ENCODE data around the gene COTL1. TPM values are rescaled to one million over a fixed set of nuclear protein-coding genes. Genes with fewer than 3 reads are reported as not detected.
A peak's percentile ranks its signal among the peaks of the same experiment; 100 is the strongest.

COTL1 gene
- total RNA-seq, 1 donor from 2014 or later, result 11.0 TPM

- Histone ChIP-seq H3K27ac (ENCODE audit: low read depth, low read length) (peak overlapping the region; percentile 40), H3K36me3 (ENCODE audit: control insufficient read depth in 3 of 3, insufficient read depth in 3 of 3, low read length in 3 of 3) (no peaks in the 10 kb centered on the region)
These were observed 68.7 kb downstream of the COTL1 start for GRCh38 chr16:84548971-84549844.

GRCh38 chr16:84548508-84548907, 69.4 kb downstream of the COTL1 start:
- peak overlapping the region; percentile 40 for H3K27ac ChIP-seq (ENCODE audit: low read depth, low read length)

More at GRCh38 chr16:84548971-84549844, 68.7 kb downstream of the COTL1 start:
- peaks cover 9 to 12% (median 10%) of the 10 kb centered on the region in 3 donors for H3K4me1 ChIP-seq (ENCODE audit: control insufficient read depth in 3 of 3, insufficient read depth in 3 of 3, low read length in 3 of 3)
- no peak overlapping the region for H3K4me3 ChIP-seq (ENCODE audit: low read length in 3 of 3)
- H3K9ac ChIP-seq (ENCODE audit: low read depth in 1 of 3, low read length in 3 of 3), result peak overlapping the region in 1 of 3 donors; percentile 16
- no peaks in the 10 kb centered on the region for H3K9me3 ChIP-seq (ENCODE audit: control insufficient read depth in 3 of 3, low read length in 3 of 3)
- peaks cover 2 to 23% (median 8%) of the 10 kb centered on the region in 3 donors for H3K27me3 ChIP-seq (ENCODE audit: control insufficient read depth in 3 of 3, insufficient read depth in 3 of 3, low read length in 3 of 3)

GRCh38 chr16:84547546-84548061, 70.3 kb downstream of the COTL1 start:
- Histone ChIP-seq H3K9ac (ENCODE audit: low read depth in 1 of 3, low read length in 3 of 3) (no peak overlapping the region), H3K4me3 (ENCODE audit: low read length in 3 of 3) (no peak overlapping the region), H3K9me3 (ENCODE audit: control insufficient read depth in 3 of 3, low read length in 3 of 3) (no peaks in the 10 kb centered on the region), H3K27me3 (ENCODE audit: control insufficient read depth in 3 of 3, insufficient read depth in 3 of 3, low read length in 3 of 3) (peaks cover 2 to 14% (median 4%) of the 10 kb centered on the region in 3 donors), H3K36me3 (ENCODE audit: control insufficient read depth in 3 of 3, insufficient read depth in 3 of 3, low read length in 3 of 3) (no peaks in the 10 kb centered on the region), H3K4me1 (ENCODE audit: control insufficient read depth in 3 of 3, insufficient read depth in 3 of 3, low read length in 3 of 3) (peaks cover 9 to 14% (median 12%) of the 10 kb centered on the region in 3 donors), H3K27ac (ENCODE audit: low read depth, low read length) (no peak overlapping the region)

More at GRCh38 chr16:84548508-84548907, 69.4 kb downstream of the COTL1 start:
- Histone ChIP-seq H3K4me3 (ENCODE audit: low read length in 3 of 3) (no peak overlapping the region), H3K4me1 (ENCODE audit: control insufficient read depth in 3 of 3, insufficient read depth in 3 of 3, low read length in 3 of 3) (peaks cover 9 to 14% (median 12%) of the 10 kb centered on the region in 3 donors), H3K9me3 (ENCODE audit: control insufficient read depth in 3 of 3, low read length in 3 of 3) (no peaks in the 10 kb centered on the region), H3K27me3 (ENCODE audit: control insufficient read depth in 3 of 3, insufficient read depth in 3 of 3, low read length in 3 of 3) (peaks cover 2 to 17% (median 4%) of the 10 kb centered on the region in 3 donors), H3K36me3 (ENCODE audit: control insufficient read depth in 3 of 3, insufficient read depth in 3 of 3, low read length in 3 of 3) (no peaks in the 10 kb centered on the region), H3K9ac (ENCODE audit: low read depth in 1 of 3, low read length in 3 of 3) (no peak overlapping the region)

- Histone ChIP-seq H3K27me3 (ENCODE audit: control insufficient read depth in 3 of 3, insufficient read depth in 3 of 3, low read length in 3 of 3) (peaks cover 2 to 14% (median 4%) of the 10 kb centered on the region in 3 donors), H3K4me3 (ENCODE audit: low read length in 3 of 3) (no peak overlapping the region), H3K9me3 (ENCODE audit: control insufficient read depth in 3 of 3, low read length in 3 of 3) (no peaks in the 10 kb centered on the region), H3K4me1 (ENCODE audit: control insufficient read depth in 3 of 3, insufficient read depth in 3 of 3, low read length in 3 of 3) (peaks cover 9 to 14% (median 12%) of the 10 kb centered on the region in 3 donors), H3K27ac (ENCODE audit: low read depth, low read length) (no peak overlapping the region), H3K9ac (ENCODE audit: low read depth in 1 of 3, low read length in 3 of 3) (no peak overlapping the region), H3K36me3 (ENCODE audit: control insufficient read depth in 3 of 3, insufficient read depth in 3 of 3, low read length in 3 of 3) (no peaks in the 10 kb centered on the region)
These were observed 71.0 kb downstream of the COTL1 start for GRCh38 chr16:84546669-84547545.

GRCh38 chr16:84545114-84545737, 72.7 kb downstream of the COTL1 start:
- Histone ChIP-seq H3K4me3 (ENCODE audit: low read length in 3 of 3) (peak overlapping the region in 1 of 3 donors; percentile 45), H3K9me3 (ENCODE audit: control insufficient read depth in 3 of 3, low read length in 3 of 3) (no peaks in the 10 kb centered on the region), H3K36me3 (ENCODE audit: control insufficient read depth in 3 of 3, insufficient read depth in 3 of 3, low read length in 3 of 3) (no peaks in the 10 kb centered on the region), H3K9ac (ENCODE audit: low read depth in 1 of 3, low read length in 3 of 3) (peak overlapping the region in 1 of 3 donors; percentile 69), H3K27me3 (ENCODE audit: control insufficient read depth in 3 of 3, insufficient read depth in 3 of 3, low read length in 3 of 3) (peaks cover 2 to 14% (median 4%) of the 10 kb centered on the region in 3 donors), H3K27ac (ENCODE audit: low read depth, low read length) (no peak overlapping the region), H3K4me1 (ENCODE audit: control insufficient read depth in 3 of 3, insufficient read depth in 3 of 3, low read length in 3 of 3) (peaks cover 9 to 14% (median 12%) of the 10 kb centered on the region in 3 donors)

- no peaks in the 10 kb centered on the region for H3K9me3 ChIP-seq (ENCODE audit: control insufficient read depth in 3 of 3, low read length in 3 of 3)
- peak overlapping the region in 1 of 3 donors; percentile 45 for H3K4me3 ChIP-seq (ENCODE audit: low read length in 3 of 3)
These were observed 73.7 kb downstream of the COTL1 start for GRCh38 chr16:84544031-84544773.

GRCh38 chr16:84543253-84543652, 74.6 kb downstream of the COTL1 start:
- Histone ChIP-seq H3K9ac (ENCODE audit: low read depth in 1 of 3, low read length in 3 of 3) (no peak overlapping the region), H3K27ac (ENCODE audit: low read depth, low read length) (no peak overlapping the region), H3K4me3 (ENCODE audit: low read length in 3 of 3) (no peak overlapping the region), H3K9me3 (ENCODE audit: control insufficient read depth in 3 of 3, low read length in 3 of 3) (no peaks in the 10 kb centered on the region), H3K27me3 (ENCODE audit: control insufficient read depth in 3 of 3, insufficient read depth in 3 of 3, low read length in 3 of 3) (peaks cover 2 to 14% (median 4%) of the 10 kb centered on the region in 3 donors), H3K36me3 (ENCODE audit: control insufficient read depth in 3 of 3, insufficient read depth in 3 of 3, low read length in 3 of 3) (no peaks in the 10 kb centered on the region), H3K4me1 (ENCODE audit: control insufficient read depth in 3 of 3, insufficient read depth in 3 of 3, low read length in 3 of 3) (peaks cover 9 to 14% (median 12%) of the 10 kb centered on the region in 3 donors)

More at GRCh38 chr16:84544031-84544773, 73.7 kb downstream of the COTL1 start:
- no peaks in the 10 kb centered on the region for H3K36me3 ChIP-seq (ENCODE audit: control insufficient read depth in 3 of 3, insufficient read depth in 3 of 3, low read length in 3 of 3)
- H3K27ac ChIP-seq (ENCODE audit: low read depth, low read length), result no peak overlapping the region
- peaks cover 9 to 14% (median 12%) of the 10 kb centered on the region in 3 donors for H3K4me1 ChIP-seq (ENCODE audit: control insufficient read depth in 3 of 3, insufficient read depth in 3 of 3, low read length in 3 of 3)
- peak overlapping the region in 1 of 3 donors; percentile 69 for H3K9ac ChIP-seq (ENCODE audit: low read depth in 1 of 3, low read length in 3 of 3)
- peaks cover 2 to 14% (median 4%) of the 10 kb centered on the region in 3 donors for H3K27me3 ChIP-seq (ENCODE audit: control insufficient read depth in 3 of 3, insufficient read depth in 3 of 3, low read length in 3 of 3)

GRCh38 chr16:84541999-84542817, 75.7 kb downstream of the COTL1 start:
- Histone ChIP-seq H3K27ac (ENCODE audit: low read depth, low read length) (no peak overlapping the region), H3K4me3 (ENCODE audit: low read length in 3 of 3) (no peak overlapping the region), H3K4me1 (ENCODE audit: control insufficient read depth in 3 of 3, insufficient read depth in 3 of 3, low read length in 3 of 3) (peaks cover 9 to 14% (median 12%) of the 10 kb centered on the region in 3 donors), H3K36me3 (ENCODE audit: control insufficient read depth in 3 of 3, insufficient read depth in 3 of 3, low read length in 3 of 3) (no peaks in the 10 kb centered on the region), H3K9ac (ENCODE audit: low read depth in 1 of 3, low read length in 3 of 3) (no peak overlapping the region), H3K9me3 (ENCODE audit: control insufficient read depth in 3 of 3, low read length in 3 of 3) (no peaks in the 10 kb centered on the region), H3K27me3 (ENCODE audit: control insufficient read depth in 3 of 3, insufficient read depth in 3 of 3, low read length in 3 of 3) (peaks cover 2 to 14% (median 4%) of the 10 kb centered on the region in 3 donors)

Measured in skeletal muscle tissue (tissue), 4 donors.